ENCODE results near the gene MT4.

GRCh38 chr16:56525236-56525635 is 39.6 kb upstream of the MT4 start:
- TF ChIP-seq POLR2A (IDR thresholded peaks at IDR 0.05; ENCODE audit: low read depth, low read length) (no peak), CTCF (conservative IDR thresholded peaks at IDR 0.05; ENCODE audit: low read depth, low read length) (no peak), CEBPB (IDR thresholded peaks at IDR 0.05; ENCODE audit: low read depth, low read length) (no peak), BHLHE40 (IDR thresholded peaks at IDR 0.05; ENCODE audit: low read depth, low read length) (no peak), SMC3 (IDR thresholded peaks at IDR 0.05; ENCODE audit: low read depth, low read length) (no peak), RAD21 (IDR thresholded peaks at IDR 0.05; ENCODE audit: low read length) (no peak), RCOR1 (IDR thresholded peaks at IDR 0.05; ENCODE audit: insufficient replicate concordance, low read length) (no peak), CHD1 (IDR thresholded peaks at IDR 0.05; ENCODE audit: low read depth, low read length) (no peak)

Data from IMR-90 (cell line).